HG02885 (cell line): ENCODE measurements around the gene PRCD.
"Not testable (repeated sequence)": the region's sequence is repeated elsewhere in the genome, so short reads cannot be mapped to it uniquely, and the experiment has no call there.

Source experiments
- ATAC-seq: cut with Tn5 transposase; IDR thresholded peaks from one replicate; pipeline ENCODE4 v1.9.1; 2021; ENCODE audit warnings: mild to moderate bottlenecking; ENCODE audit not compliant: unreplicated experiment, poor library complexity

Gene PRCD

GRCh38 chr17:76502341-76503211 is 37.3 kb upstream of the PRCD start:
- no peak for ATAC-seq

GRCh38 chr17:76504117-76504516 is 35.7 kb upstream of the PRCD start:
- ATAC-seq = no peak

- peak; percentile 68 for ATAC-seq
These were observed 33.2 kb upstream of the PRCD start for GRCh38 chr17:76506408-76507345.

- not testable (repeated sequence) for ATAC-seq
These were observed 31.3 kb upstream of the PRCD start for GRCh38 chr17:76508472-76509063.

GRCh38 chr17:76510831-76511244 is 29.0 kb upstream of the PRCD start:
- no peak for ATAC-seq

GRCh38 chr17:76511668-76512365 is 28.0 kb upstream of the PRCD start:
- ATAC-seq = no peak

GRCh38 chr17:76512366-76513305 is 27.2 kb upstream of the PRCD start:
- ATAC-seq = no peak

- no peak for ATAC-seq
These were observed 26.5 kb upstream of the PRCD start for GRCh38 chr17:76513306-76513692.

GRCh38 chr17:76514355-76514754 is 25.5 kb upstream of the PRCD start:
- not testable (repeated sequence) for ATAC-seq

- ATAC-seq = no peak
These were observed 24.4 kb upstream of the PRCD start for GRCh38 chr17:76515274-76515949.

GRCh38 chr17:76517638-76518038 is 22.2 kb upstream of the PRCD start:
- no peak for ATAC-seq

- ATAC-seq = no peak
These were observed 20.5 kb upstream of the PRCD start for GRCh38 chr17:76519048-76519966.

GRCh38 chr17:76521262-76521661 is 18.6 kb upstream of the PRCD start:
- ATAC-seq = no peak

- ATAC-seq = not testable (repeated sequence)
These were observed 18.2 kb upstream of the PRCD start for GRCh38 chr17:76521683-76522082.

GRCh38 chr17:76523084-76524037 is 16.5 kb upstream of the PRCD start:
- ATAC-seq = peak; percentile 40
